OCI-LY3 (cell line): ENCODE results near the gene INPP5A.

Experiments used
- H2AFZ ChIP-seq: fragments of 200-600, 300-600 bp; shearing (Covaris generic); 2 replicates; pipeline ENCODE4 v1.6.0; 2014; ENCODE audit warnings: antibody characterized with exemption, low read depth, low read length
- H3K27ac ChIP-seq: fragments of 200-600, 300-600 bp; sonication (generic); 2 replicates; pipeline ENCODE4 v1.5.1; 2014; ENCODE audit warnings: mild to moderate bottlenecking, low read length, moderate library complexity, mixed read lengths
- H3K27me3 ChIP-seq: fragments of 200-600, 300-600 bp; sonication (generic); 2 replicates; pipeline ENCODE4 v1.6.1; 2014; ENCODE audit warnings: low read depth, low read length, mixed read lengths
- H3K36me3 ChIP-seq: fragments of 200-600, 300-600 bp; sonication (generic); replicated peaks from 2 replicates; pipeline ENCODE3; 2014; ENCODE audit warnings: low read depth, low read length, mixed read lengths
- H3K4me1 ChIP-seq: fragments of 300-600, 200-600 bp; sonication (generic); 2 replicates; pipeline ENCODE4 v1.6.1; 2014; ENCODE audit warnings: low read length, mixed read lengths
- H3K4me2 ChIP-seq: fragments of 200-600, 300-600 bp; sonication (generic); 2 replicates; pipeline ENCODE4 v1.6.1; 2014; ENCODE audit warnings: low read length, mixed read lengths
- H3K4me3 ChIP-seq: fragments of 300-600, 200-600 bp; sonication (generic); 2 replicates; pipeline ENCODE4 v1.5.1; 2014; ENCODE audit warnings: antibody characterized with exemption, mild to moderate bottlenecking, low read length, moderate library complexity
- H3K79me2 ChIP-seq: fragments of 300-600, 200-600 bp; shearing (Covaris generic); 2 replicates; pipeline ENCODE4 v1.6.1; 2014; ENCODE audit warnings: mild to moderate bottlenecking, low read length, mixed read lengths
- H3K9ac ChIP-seq: fragments of 300-600, 200-600 bp; shearing (Covaris generic); 2 replicates; pipeline ENCODE4 v1.6.0; 2014; ENCODE audit warnings: mild to moderate bottlenecking, low read length, moderate library complexity
- H3K9me3 ChIP-seq: fragments of 200-600, 300-600 bp; shearing (Covaris generic); 2 replicates; pipeline ENCODE4 v1.6.1; 2014; ENCODE audit warnings: low read length, mixed read lengths; ENCODE audit not compliant: insufficient read depth
- H4K20me1 ChIP-seq: fragments of 200-600, 300-600 bp; sonication (generic); 2 replicates; pipeline ENCODE4 v1.6.1; 2016; ENCODE audit warnings: low read length, mixed read lengths; ENCODE audit not compliant: insufficient read depth
- CTCF ChIP-seq: fragments of 200-600, 300-600 bp; sonication (generic); IDR thresholded peaks from 2 replicates; pipeline ENCODE4 v1.5.1; 2014; ENCODE audit warnings: antibody characterized with exemption, low read length, low read depth
- EZH2phosphoT487 ChIP-seq: fragments of 200-600 bp; shearing (Covaris generic); IDR thresholded peaks from 2 replicates; pipeline ENCODE4 v1.6.1; 2018; ENCODE audit warnings: antibody characterized with exemption, mixed run types, low read depth

The INPP5A gene

GRCh38 chr10:132612571-132613504, 75.3 kb downstream of the INPP5A start:
- no peak for TF ChIP-seq CTCF
- no peak for TF ChIP-seq EZH2phosphoT487
- Histone ChIP-seq H3K4me3 (no peak overlapping the region), H3K4me1 (no peaks in the 10 kb centered on the region), H3K27me3 (no peaks in the 10 kb centered on the region), H3K9ac (no peak overlapping the region), H3K27ac (no peak overlapping the region), H3K79me2 (no peaks in the 10 kb centered on the region), H3K4me2 (no peak overlapping the region), H3K9me3 (no peaks in the 10 kb centered on the region), H2AFZ (no peak overlapping the region), H3K36me3 (no peaks in the 10 kb centered on the region), H4K20me1 (no peaks in the 10 kb centered on the region)

- Histone ChIP-seq H2AFZ (no peak overlapping the region), H3K9me3 (no peaks in the 10 kb centered on the region)
Observed at GRCh38 chr10:132613566-132614348, 76.2 kb downstream of the INPP5A start.

GRCh38 chr10:132614431-132615340, 77.1 kb downstream of the INPP5A start:
- Histone ChIP-seq H3K27ac (no peak overlapping the region), H4K20me1 (no peaks in the 10 kb centered on the region)
- TF ChIP-seq EZH2phosphoT487 (no peak), CTCF (no peak)

More at GRCh38 chr10:132613566-132614348, 76.2 kb downstream of the INPP5A start:
- H3K36me3 ChIP-seq = no peaks in the 10 kb centered on the region
- H3K27ac ChIP-seq = no peak overlapping the region
- TF ChIP-seq EZH2phosphoT487 (no peak), CTCF (no peak)
- no peaks in the 10 kb centered on the region for H3K4me1 ChIP-seq
- H3K27me3 ChIP-seq = no peaks in the 10 kb centered on the region
- H3K79me2 ChIP-seq = no peaks in the 10 kb centered on the region
- H3K4me2 ChIP-seq = no peak overlapping the region
- H3K9ac ChIP-seq = no peak overlapping the region
- H3K4me3 ChIP-seq = no peak overlapping the region
- H4K20me1 ChIP-seq = no peaks in the 10 kb centered on the region

More at GRCh38 chr10:132614431-132615340, 77.1 kb downstream of the INPP5A start:
- H3K9ac ChIP-seq = no peak overlapping the region
- H3K27me3 ChIP-seq = no peaks in the 10 kb centered on the region
- H3K4me1 ChIP-seq = no peaks in the 10 kb centered on the region
- H2AFZ ChIP-seq = no peak overlapping the region
- H3K4me3 ChIP-seq = no peak overlapping the region
- H3K36me3 ChIP-seq = no peaks in the 10 kb centered on the region
- H3K9me3 ChIP-seq = no peaks in the 10 kb centered on the region
- no peaks in the 10 kb centered on the region for H3K79me2 ChIP-seq
- no peak overlapping the region for H3K4me2 ChIP-seq
